MM.1S (cell line): ENCODE measurements around the gene ZSWIM9.

ENCODE experiments used
- CTCF ChIP-seq: fragments of 300-600 bp; sonication (generic); IDR thresholded peaks from 2 replicates; pipeline ENCODE4 v1.5.1; 2016; ENCODE audit warnings: antibody characterized with exemption, low read length, mixed read lengths
- EZH2 ChIP-seq: fragments of 300-600 bp; sonication (generic); optimal IDR thresholded peaks from 2 replicates; pipeline ENCODE3; 2017; ENCODE audit warnings: low read depth, mild to moderate bottlenecking, antibody characterized with exemption, low read length, mixed read lengths
- EZH2phosphoT487 ChIP-seq: fragments of 300-600 bp; sonication (generic); IDR thresholded peaks from 2 replicates; pipeline ENCODE4 v1.6.1; 2018; ENCODE audit warnings: antibody characterized with exemption, low read length

- no peak for TF ChIP-seq EZH2
- TF ChIP-seq CTCF = no peak
- TF ChIP-seq EZH2phosphoT487 = no peak
These were observed 31.4 kb upstream of the ZSWIM9 start for GRCh38 chr19:48139053-48139452.
